HepG2 (cell line): ENCODE data around the gene RPS6KL1. TPM values are rescaled to one million over a fixed set of nuclear protein-coding genes. Genes with fewer than 3 reads are reported as not detected.
A peak's percentile ranks its signal among the peaks of the same experiment; 100 is the strongest.

Source experiments
- ATAC-seq: fragments of 200-7000 bp; cut with Tn5 transposase; 3 replicates; pipeline ENCODE4 v1.9.1; 2020; ENCODE audit warnings: mild to moderate bottlenecking, moderate library complexity
- BruUV-seq: library from RNA; stranded (reverse); fragments of 400-500 nt; replicated peaks from 2 replicates; lab custom pipeline; 2021; lab: Mats Ljungman, UMichigan
- CTCF ChIA-PET: fragments of 300-600 bp; formaldehyde crosslinking; extraction: SDS; loops from one replicate; lab custom pipeline; 2021; ENCODE audit warnings: low total read pairs, inconsistent platforms, low intra/inter-chr PET ratio; lab: Yijun Ruan, JAX
- POLR2A ChIA-PET: fragments of 350-600 bp; sonication (Branson Sonifier 250); formaldehyde crosslinking; loops from one replicate; lab custom pipeline; 2020; ENCODE audit warnings: antibody characterized with exemption, inconsistent platforms; lab: Yijun Ruan, JAX
- DNase-seq: peaks from one replicate; pipeline ENCODE4 v3.0.0-alpha.2; 2015; ENCODE audit warnings: low spot score
- FAIRE-seq: peaks from 3 replicates; lab custom pipeline; 2011; peaks lifted over from hg19 to GRCh38; lab: Jason Lieb, UNC
- H2AFZ ChIP-seq: one replicate; pipeline ENCODE4 v1.6.1; 2011; ENCODE audit warnings: low read length, inconsistent platforms
- H3K27ac ChIP-seq: fragments of 300-600 bp; 3 replicates; pipeline ENCODE4 v1.8.0; 2011; ENCODE audit warnings: mixed run types, mild to moderate bottlenecking, mixed read lengths, low read length, inconsistent platforms; ENCODE audit not compliant: insufficient read depth; ENCODE audit errors: extremely low read length
- H3K27me3 ChIP-seq, 2 experiments: fragments of 200-600 bp in 1 of 2; 2 replicates in 1 of 2; 3 replicates in 1 of 2; pipeline versions ENCODE4 v1.6.0 to v1.8.0; 2011; ENCODE audit warnings: low read length in 2 of 2, mild to moderate bottlenecking in 2 of 2, moderate library complexity in 2 of 2, inconsistent platforms in 1 of 2; ENCODE audit not compliant: insufficient read depth in 2 of 2, control insufficient read depth in 1 of 2
- H3K36me3 ChIP-seq, 2 experiments: fragments of 200-600 bp in 1 of 2; replicated peaks in 1 of 2; 2 replicates in 1 of 2; 3 replicates in 1 of 2; pipeline versions ENCODE4 v1.5.1 to v1.8.0; 2011; ENCODE audit warnings: low read length in 2 of 2, inconsistent platforms in 1 of 2; ENCODE audit not compliant: insufficient read depth in 2 of 2, control insufficient read depth in 1 of 2
- H3K4me1 ChIP-seq: 2 replicates; pipeline ENCODE4 v1.5.1; 2012; ENCODE audit warnings: low read length, inconsistent platforms; ENCODE audit not compliant: insufficient read depth
- H3K4me2 ChIP-seq: 2 replicates; pipeline ENCODE4 v1.6.0; 2011; ENCODE audit warnings: low read depth, low read length, inconsistent platforms
- H3K4me3 ChIP-seq, 3 experiments: fragments of 200-600 bp in 1 of 3; sonication (generic), shearing (Covaris generic) in 1 of 3; replicated peaks in 1 of 3; 2 replicates each; pipeline ENCODE4 v1.5.1; 2011 to 2016; ENCODE audit warnings: low read length in 3 of 3, inconsistent platforms in 2 of 3, low read depth in 2 of 3, mild to moderate bottlenecking in 2 of 3, control low read depth in 1 of 3, mixed read lengths in 1 of 3; ENCODE audit not compliant: insufficient read depth in 1 of 3
- H3K79me2 ChIP-seq: one replicate; pipeline ENCODE4 v1.6.1; 2011; ENCODE audit warnings: low read length, inconsistent platforms; ENCODE audit not compliant: insufficient read depth
- H3K9ac ChIP-seq: 2 replicates; pipeline ENCODE4 v1.6.0; 2011; ENCODE audit warnings: mild to moderate bottlenecking, low read depth, low read length, inconsistent platforms; ENCODE audit not compliant: insufficient read depth
- H3K9me3 ChIP-seq: 2 replicates; pipeline ENCODE4 v1.5.1; 2012; ENCODE audit warnings: mild to moderate bottlenecking, low read length
- H4K20me1 ChIP-seq: 2 replicates; pipeline ENCODE4 v1.6.0; 2011; ENCODE audit warnings: inconsistent platforms, mild to moderate bottlenecking, low read length, moderate library complexity; ENCODE audit not compliant: insufficient read depth
- ADNP ChIP-seq: sonication (generic); formaldehyde crosslinking; IDR thresholded peaks from 2 replicates; pipeline ENCODE4 v1.4.0; 2020; ENCODE audit warnings: missing genetic modification reagents
- ATF7 ChIP-seq, 2 experiments: fragments of 450-650 bp in 1 of 2; sonication (generic) in 1 of 2; formaldehyde crosslinking in 1 of 2; IDR thresholded peaks; 2 replicates each; pipeline versions ENCODE4 v1.4.0 to v1.6.1; 2016 to 2020; ENCODE audit warnings: antibody characterized with exemption in 1 of 2, mild to moderate bottlenecking in 1 of 2, missing genetic modification reagents in 1 of 2
- CBX5 ChIP-seq: sonication (generic); formaldehyde crosslinking; IDR thresholded peaks from 2 replicates; pipeline ENCODE4 v1.4.0; 2020; ENCODE audit warnings: missing genetic modification reagents, borderline replicate concordance
- CHCHD3 ChIP-seq: sonication (generic); formaldehyde crosslinking; IDR thresholded peaks from 2 replicates; pipeline ENCODE4 v1.8.0; 2022; ENCODE audit warnings: mild to moderate bottlenecking, missing genetic modification reagents, moderate library complexity
- DNMT1 ChIP-seq: sonication (generic); formaldehyde crosslinking; IDR thresholded peaks from 2 replicates; pipeline ENCODE4 v1.5.1; 2020; ENCODE audit warnings: mild to moderate bottlenecking, missing genetic modification reagents
- E2F2 ChIP-seq: sonication (generic); formaldehyde crosslinking; IDR thresholded peaks from 2 replicates; pipeline ENCODE4 v1.4.0; 2020; ENCODE audit warnings: missing genetic modification reagents, borderline replicate concordance
- GATA4 ChIP-seq: sonication (generic); IDR thresholded peaks from 2 replicates; pipeline ENCODE4 v1.6.1; 2016; ENCODE audit warnings: antibody characterized with exemption, low read depth, borderline replicate concordance
- HNRNPLL ChIP-seq: fragments of 200-400 bp; formaldehyde crosslinking; IDR thresholded peaks from 2 replicates; pipeline ENCODE4 v1.6.1; 2017; ENCODE audit warnings: mild to moderate bottlenecking, low read depth, low read length; ENCODE audit not compliant: poor library complexity, severe bottlenecking
- SRSF1 ChIP-seq: fragments of 200-400 bp; formaldehyde crosslinking; optimal IDR thresholded peaks from 2 replicates; pipeline ENCODE3; 2017; ENCODE audit warnings: mild to moderate bottlenecking, low read depth, low read length, moderate library complexity
- SRSF9 ChIP-seq: fragments of 200-400 bp; formaldehyde crosslinking; IDR thresholded peaks from 2 replicates; pipeline ENCODE4 v1.6.1; 2018; ENCODE audit warnings: borderline replicate concordance, mild to moderate bottlenecking, low read depth, low read length; ENCODE audit not compliant: insufficient read depth, poor library complexity, severe bottlenecking
- TARDBP ChIP-seq: sonication (generic); formaldehyde crosslinking; IDR thresholded peaks from 2 replicates; pipeline ENCODE4 v1.8.0; 2022; ENCODE audit warnings: mild to moderate bottlenecking, missing genetic modification reagents
- THAP9 ChIP-seq: sonication (generic); formaldehyde crosslinking; IDR thresholded peaks from 2 replicates; pipeline ENCODE4; 2020; ENCODE audit warnings: missing genetic modification reagents, mild to moderate bottlenecking, borderline replicate concordance
- TP53 ChIP-seq: sonication (generic); formaldehyde crosslinking; conservative IDR thresholded peaks from 2 replicates; pipeline ENCODE4 v1.4.0; 2020; ENCODE audit warnings: missing genetic modification reagents
- ZNF768 ChIP-seq: sonication (generic); formaldehyde crosslinking; IDR thresholded peaks from 2 replicates; pipeline ENCODE4 v1.4.0; 2020; ENCODE audit warnings: missing genetic modification reagents
- WGBS: methylation state at CpG from one replicate; pipeline ENCODE4 v1.1.6; 2017; ENCODE audit warnings: low lambda C conversion rate; 5-methylcytosine and 5-hydroxymethylcytosine counted together
- in situ Hi-C: cut with HindIII; loops from 2 replicates; pipeline ENCODE4 v1.10.0; 2017; ENCODE audit warnings: low pct_unique_long_range_greater_than_20kb; ENCODE audit not compliant: extremely low pct_ligation_motif_present
- intact Hi-C: fragments of 100-400 bp; cut with micrococcal nuclease; formaldehyde crosslinking; loops from one replicate; pipeline ENCODE4 v1.10.0; 2022; ENCODE audit not compliant: unreplicated experiment
- polyA plus RNA-seq, 8 experiments: library from polyadenylated mRNA; depleted of rRNA in 3 of 8; stranded (reverse) in 7 of 8; unstranded in 1 of 8; fragments of >200 nt; fragmentation: Illumina TruSeq in 4 of 8; extraction: Trizol in 4 of 8; gene quantifications; 2 replicates each; pipeline versions ENCODE4 v1.2.1 to v1.2.3, GENCODE V29; 2011 to 2016; ENCODE audit warnings: low read depth in 4 of 8, missing spikeins in 1 of 8, mixed read lengths in 1 of 8; ENCODE audit not compliant: insufficient read depth in 1 of 8
- total RNA-seq, 5 experiments: library from RNA; depleted of rRNA; stranded (reverse); fragments of >200 nt; fragmentation: Illumina TruSeq; extraction: Trizol; gene quantifications; 2 replicates each; pipeline ENCODE4 v1.2.3, GENCODE V29; 2016; ENCODE audit warnings: low read depth in 1 of 5

The RPS6KL1 gene
- total and polyA plus RNA-seq, 2 of the 13 experiments (the other 11 are each of a cell fraction or from before 2014, with no cell fraction given): 6.5 to 11.5 TPM

- TF ChIP-seq CHCHD3 (CRISPR knock-in tag): no peak
- TF ChIP-seq SRSF9: no peak
- no peak for TF ChIP-seq TARDBP (CRISPR knock-in tag)
- no peak for TF ChIP-seq ADNP (CRISPR knock-in tag)
- TF ChIP-seq DNMT1 (CRISPR knock-in tag): no peak
- TF ChIP-seq E2F2: no peak
- TF ChIP-seq THAP9 (CRISPR knock-in tag): no peak
- no peak for TF ChIP-seq HNRNPLL
- peak; percentile 59; the same call in 1 of the 2 replicates for TF ChIP-seq ZNF768 (CRISPR knock-in tag)
- no peak for TF ChIP-seq TP53
- no peak for TF ChIP-seq GATA4
- TF ChIP-seq SRSF1: no peak
- no peak for TF ChIP-seq CBX5 (CRISPR knock-in tag)
- peak; percentile 33; the same call in 1 of the 2 replicates for TF ChIP-seq ATF7 (IDR thresholded peaks at IDR 0.05)
- no peak for TF ChIP-seq ATF7 (CRISPR knock-in tag; IDR thresholded peaks at IDR 0.05)
- Histone ChIP-seq H3K27me3 (peaks cover 3 to 34% of the 10 kb centered on the region in 2 experiments; a peak in 3 of 5 replicates), H3K4me2 (no peak overlapping the region), H3K4me3 (no peak overlapping the region), H2AFZ (no peak overlapping the region), H4K20me1 (no peaks in the 10 kb centered on the region), H3K36me3 (no peaks in the 10 kb centered on the region), H3K4me1 (peaks cover 18% of the 10 kb centered on the region; the same call in 1 of the 2 replicates), H3K9me3 (no peaks in the 10 kb centered on the region), H3K79me2 (no peaks in the 10 kb centered on the region), H3K27ac (no peak overlapping the region), H3K9ac (no peak overlapping the region)
- WGBS: 43% methylated on average over 5 of the region's 5 CpGs
- ChIA-PET POLR2A (interaction anchor here (2.3 to 2.9 kb wide), 2 partner anchors 11 to 14 kb away, joined by 11 to 12 read pairs; partner anchors contain the start of gene PGF), CTCF (no interaction called here)
- ATAC-seq: no peak
- no TSS peak for BruUV-seq
- DNase-seq: no peak
- intact Hi-C loops: no loop called here
- in situ Hi-C loops: no loop called here
- FAIRE-seq: no peak
These were observed 42.6 kb upstream of the RPS6KL1 start for GRCh38 chr14:74965486-74966153.
